HG02852 (cell line): Measurements from ENCODE around the gene ADRM1.
A peak's percentile ranks its signal among the peaks of the same experiment; 100 is the strongest.

Source experiments
- ATAC-seq: cut with Tn5 transposase; IDR thresholded peaks from one replicate; pipeline ENCODE4 v1.9.1; 2021; ENCODE audit warnings: mild to moderate bottlenecking, moderate library complexity; ENCODE audit not compliant: unreplicated experiment

ADRM1 gene

DNA sequence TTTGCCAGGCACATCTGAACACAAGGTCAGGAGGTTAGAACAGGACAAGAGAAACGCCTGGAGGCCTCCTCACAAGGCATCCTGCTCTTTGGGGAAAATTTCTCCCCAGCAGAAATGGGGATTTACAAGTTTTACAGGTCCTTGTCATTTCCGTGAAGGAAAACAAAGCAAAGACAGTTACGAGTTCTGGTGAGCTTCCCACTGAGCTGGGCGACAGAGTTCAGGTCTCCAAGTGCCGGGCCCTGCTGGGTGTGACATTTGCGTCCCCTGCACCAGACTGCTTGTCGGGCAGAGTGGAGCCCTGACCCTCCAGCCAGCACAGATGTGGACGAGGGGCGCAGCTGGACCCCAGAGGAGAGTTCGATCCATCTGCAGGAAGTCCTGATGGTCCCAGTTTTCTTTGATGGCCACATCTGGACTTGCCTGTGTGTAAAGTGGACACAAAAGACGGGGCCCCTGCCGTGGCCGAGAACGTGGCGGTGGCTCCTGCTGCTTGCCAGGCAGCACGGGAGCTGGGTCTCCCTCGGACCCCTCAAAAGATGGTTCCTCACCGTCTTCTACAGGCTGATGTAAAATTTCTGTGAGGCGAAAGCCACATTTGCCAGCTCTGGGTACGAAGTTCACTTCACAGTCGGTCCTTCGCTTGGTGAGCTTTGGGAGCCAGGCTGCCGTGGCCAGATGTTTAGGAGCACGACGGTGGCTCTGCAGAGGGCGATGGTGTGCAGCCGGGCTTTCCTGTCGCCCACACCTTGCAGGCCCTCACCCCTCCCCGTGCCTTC, 5.2 kb upstream of the ADRM1 start:
- ATAC-seq = no peak

GRCh38 chr20:62298577-62299249, 4.1 kb upstream of the ADRM1 start:
- ATAC-seq = no peak

DNA sequence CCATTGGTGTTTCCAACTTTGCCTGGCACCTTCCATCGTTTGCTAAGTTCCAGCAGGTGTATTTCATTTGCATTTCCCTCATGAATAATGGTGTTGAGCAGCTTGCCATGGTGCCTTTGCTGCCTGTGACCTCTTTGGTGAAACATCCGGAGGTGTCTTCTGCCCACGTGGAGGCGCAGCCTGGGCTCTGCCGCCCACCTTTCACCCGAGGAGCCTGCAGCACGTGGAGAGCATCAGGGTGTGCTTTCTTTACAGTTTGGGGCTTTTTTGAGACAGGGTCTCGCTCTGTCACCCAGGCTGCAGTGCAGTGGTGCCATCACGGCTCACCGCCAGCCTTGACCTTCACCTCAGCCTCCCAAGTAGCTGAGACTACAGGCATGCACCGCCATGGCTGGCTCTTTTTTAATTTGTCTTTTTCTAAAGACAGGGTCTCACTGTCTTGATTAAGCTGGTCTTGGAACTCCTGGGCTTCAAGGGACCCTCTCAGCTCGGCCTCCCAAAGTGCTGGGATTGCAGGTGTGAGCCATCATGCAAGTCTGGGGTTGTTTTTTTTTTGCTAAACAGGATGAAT, 3.0 kb upstream of the ADRM1 start:
- no peak for ATAC-seq

- no peak for ATAC-seq
Measured at GRCh38 chr20:62300319-62300718, 2.5 kb upstream of the ADRM1 start.

GRCh38 chr20:62301111-62301668, 1.6 kb upstream of the ADRM1 start:
- no peak for ATAC-seq

GRCh38 chr20:62301773-62302340, 940 bp upstream of the ADRM1 start:
- ATAC-seq = peak; percentile 45

DNA sequence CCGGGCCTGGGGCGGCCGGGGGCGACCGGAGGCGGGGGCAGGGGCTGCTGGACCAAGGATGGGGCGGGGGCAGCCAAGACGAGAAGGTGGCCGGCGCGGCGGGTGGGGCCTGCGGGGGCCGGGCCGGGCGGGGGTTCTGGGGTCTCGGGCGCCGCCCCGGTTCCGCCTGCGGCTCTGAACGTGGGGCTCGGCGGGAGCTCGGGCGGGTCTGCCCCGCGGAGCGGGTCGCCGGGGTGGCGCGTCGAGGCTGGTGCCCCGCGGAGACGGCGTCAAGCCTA, 204 bp downstream of the ADRM1 start:
- no peak for ATAC-seq

DNA sequence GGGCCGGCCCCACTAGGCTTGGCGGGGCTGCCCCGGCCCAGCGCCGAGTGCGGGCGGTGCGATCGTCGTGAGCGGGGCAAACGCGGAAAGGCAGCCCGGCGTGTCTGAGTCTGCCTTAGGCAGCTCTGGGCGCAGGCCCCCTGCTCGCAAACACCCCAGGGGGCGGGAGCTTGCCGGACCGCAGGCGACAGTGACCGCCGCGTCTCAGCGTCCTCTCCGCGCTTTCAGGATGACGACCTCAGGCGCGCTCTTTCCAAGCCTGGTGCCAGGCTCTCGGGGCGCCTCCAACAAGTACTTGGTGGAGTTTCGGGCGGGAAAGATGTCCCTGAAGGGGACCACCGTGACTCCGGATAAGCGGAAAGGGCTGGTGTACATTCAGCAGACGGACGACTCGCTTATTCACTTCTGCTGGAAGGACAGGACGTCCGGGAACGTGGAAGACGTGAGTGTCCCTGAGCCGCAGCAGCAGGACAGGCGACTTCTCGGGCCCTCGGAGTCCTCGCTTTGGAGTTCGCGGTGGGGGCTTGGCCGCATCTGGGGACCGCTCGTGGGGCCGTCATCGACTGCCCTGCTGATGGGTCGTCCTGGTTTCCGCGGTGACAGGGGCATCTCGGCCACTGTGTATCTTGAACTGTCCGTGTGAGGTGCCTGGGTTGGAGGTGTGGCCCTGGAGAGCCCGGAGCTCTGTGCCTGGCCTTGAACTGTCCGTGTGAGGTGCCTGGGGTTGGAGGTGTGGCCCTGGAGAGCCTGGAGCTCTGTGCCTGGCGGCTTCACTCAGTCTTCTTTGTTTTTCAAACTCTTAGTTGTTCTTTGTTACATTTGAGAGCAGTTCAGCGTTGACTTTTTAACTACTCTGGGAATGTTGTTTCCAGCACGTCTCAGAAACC, 786 bp downstream of the ADRM1 start:
- peak; percentile 12 for ATAC-seq

- ATAC-seq = no peak
Measured at GRCh38 chr20:62304331-62305148, 1.7 kb downstream of the ADRM1 start.

DNA sequence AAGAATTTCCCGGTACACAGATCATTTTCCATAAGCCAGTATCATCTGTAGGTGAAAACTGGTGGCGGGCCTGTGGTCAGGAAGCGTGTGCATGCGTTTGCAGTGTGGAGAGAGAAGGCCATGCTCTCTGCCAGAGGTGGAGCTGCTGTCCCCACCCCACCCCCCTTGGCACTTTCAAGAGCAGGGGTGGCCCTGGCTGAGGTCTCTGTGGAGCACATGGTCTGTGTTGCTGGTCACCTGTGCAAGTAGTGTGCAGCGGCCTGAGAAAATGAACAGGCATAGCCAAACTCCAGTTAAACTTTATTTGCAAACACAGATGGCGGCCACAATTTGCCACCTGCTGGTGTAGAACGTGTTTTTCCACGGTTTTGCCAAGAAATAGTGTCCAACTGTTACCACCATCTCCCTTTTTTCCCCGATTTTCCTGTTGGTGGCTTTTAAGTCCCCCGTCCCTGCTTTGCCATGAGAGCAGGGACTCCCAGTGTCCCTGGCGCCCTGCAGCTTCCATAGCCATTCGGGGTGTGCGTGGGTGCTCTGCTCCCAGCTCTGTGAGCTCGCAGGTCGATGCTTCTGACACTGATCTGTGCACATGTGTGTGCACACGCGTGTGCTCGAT, 2.5 kb downstream of the ADRM1 start:
- ATAC-seq = no peak

DNA sequence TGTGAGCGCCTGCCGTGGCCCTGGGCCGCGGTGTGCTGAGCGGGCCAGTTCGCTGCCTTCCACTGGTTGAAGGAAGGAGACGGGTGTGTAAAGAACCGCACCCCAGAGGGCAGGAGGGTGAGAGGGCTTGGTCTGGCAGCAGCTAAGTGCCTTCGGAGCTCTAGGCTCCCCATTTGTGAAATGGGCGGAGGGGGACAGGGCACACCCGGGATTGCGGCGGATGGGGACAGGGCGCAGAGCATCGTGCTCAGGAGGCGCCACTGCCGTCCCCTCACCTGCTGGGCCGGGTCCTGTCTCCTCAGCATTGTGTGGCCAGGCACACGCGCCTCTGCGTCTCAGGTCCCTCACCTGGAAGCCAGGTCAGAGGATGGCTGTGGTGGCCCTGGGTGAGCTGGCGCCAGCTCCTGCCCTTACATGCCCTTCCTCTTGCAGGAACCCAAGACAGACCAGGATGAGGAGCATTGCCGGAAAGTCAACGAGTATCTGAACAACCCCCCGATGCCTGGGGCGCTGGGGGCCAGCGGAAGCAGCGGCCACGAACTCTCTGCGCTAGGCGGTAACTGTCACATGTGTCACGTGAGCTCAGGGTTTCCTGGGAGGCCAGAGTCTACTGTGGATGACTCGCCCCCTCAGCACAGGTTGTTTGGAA, 3.1 kb downstream of the ADRM1 start:
- ATAC-seq = no peak

DNA sequence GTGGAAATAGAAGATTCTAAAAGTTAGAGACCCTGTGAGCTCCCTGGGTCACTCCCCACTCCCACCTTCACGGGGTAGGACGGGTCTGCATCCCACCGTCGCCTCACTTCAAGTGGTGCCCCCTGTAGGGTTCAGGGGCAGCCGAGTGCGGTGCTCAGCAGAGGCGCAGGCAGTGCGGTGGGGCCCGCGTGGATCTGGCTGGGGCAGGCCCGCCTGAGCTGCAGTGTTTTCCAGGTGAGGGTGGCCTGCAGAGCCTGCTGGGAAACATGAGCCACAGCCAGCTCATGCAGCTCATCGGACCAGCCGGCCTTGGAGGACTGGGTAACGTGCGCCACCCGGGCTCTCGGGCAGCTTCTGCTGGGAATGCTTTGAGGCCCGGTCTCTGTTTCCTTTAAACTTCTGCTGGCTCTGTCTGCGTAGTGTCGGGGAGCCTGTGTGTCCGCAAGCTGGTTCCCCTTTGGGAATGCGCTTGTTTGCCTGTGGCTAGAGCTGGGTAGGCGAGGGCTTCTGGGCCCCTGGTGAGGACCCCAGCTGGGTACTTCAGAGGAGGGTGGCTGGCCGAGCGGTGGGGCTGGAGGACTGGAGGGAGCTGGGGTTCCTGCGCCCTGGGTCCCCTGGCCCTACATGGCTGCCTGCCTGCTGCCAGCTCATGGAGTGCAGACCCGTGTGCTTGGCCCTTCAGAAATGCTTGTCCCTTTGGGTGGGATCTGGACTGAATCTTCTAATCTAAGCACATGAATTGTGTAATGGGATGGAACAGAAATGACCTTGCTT, 3.8 kb downstream of the ADRM1 start:
- ATAC-seq = no peak

DNA sequence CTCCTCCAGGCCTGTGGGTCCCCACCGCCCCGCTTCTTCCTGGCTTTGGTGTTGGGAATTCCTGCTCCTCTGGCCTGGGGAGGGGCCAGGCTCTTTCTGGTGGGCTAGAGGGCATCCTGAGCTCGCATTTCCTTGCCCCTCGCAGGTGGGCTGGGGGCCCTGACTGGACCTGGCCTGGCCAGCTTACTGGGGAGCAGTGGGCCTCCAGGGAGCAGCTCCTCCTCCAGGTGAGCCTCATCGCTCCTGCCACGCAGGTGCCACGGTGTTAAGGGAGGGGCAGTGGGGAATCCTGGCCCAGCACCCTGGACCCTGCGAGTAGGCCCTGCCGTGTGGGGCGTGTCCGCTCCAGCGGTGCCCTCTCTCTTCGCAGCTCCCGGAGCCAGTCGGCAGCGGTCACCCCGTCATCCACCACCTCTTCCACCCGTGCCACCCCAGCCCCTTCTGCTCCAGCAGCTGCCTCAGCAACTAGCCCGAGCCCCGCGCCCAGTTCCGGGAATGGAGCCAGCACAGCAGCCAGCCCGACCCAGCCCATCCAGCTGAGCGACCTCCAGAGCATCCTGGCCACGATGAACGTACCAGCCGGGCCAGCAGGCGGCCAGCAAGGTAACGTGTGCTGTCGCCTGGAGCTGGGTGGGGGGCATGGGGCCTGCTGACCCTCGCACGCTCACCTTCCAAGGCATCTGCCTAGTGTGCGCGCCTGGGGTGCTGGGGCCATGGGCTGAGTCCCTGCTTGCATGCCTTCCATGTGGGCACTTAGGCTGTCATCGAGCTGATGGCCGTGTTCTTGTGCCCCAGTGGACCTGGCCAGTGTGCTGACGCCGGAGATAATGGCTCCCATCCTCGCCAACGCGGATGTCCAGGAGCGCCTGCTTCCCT, 4.7 kb downstream of the ADRM1 start:
- ATAC-seq = no peak

DNA sequence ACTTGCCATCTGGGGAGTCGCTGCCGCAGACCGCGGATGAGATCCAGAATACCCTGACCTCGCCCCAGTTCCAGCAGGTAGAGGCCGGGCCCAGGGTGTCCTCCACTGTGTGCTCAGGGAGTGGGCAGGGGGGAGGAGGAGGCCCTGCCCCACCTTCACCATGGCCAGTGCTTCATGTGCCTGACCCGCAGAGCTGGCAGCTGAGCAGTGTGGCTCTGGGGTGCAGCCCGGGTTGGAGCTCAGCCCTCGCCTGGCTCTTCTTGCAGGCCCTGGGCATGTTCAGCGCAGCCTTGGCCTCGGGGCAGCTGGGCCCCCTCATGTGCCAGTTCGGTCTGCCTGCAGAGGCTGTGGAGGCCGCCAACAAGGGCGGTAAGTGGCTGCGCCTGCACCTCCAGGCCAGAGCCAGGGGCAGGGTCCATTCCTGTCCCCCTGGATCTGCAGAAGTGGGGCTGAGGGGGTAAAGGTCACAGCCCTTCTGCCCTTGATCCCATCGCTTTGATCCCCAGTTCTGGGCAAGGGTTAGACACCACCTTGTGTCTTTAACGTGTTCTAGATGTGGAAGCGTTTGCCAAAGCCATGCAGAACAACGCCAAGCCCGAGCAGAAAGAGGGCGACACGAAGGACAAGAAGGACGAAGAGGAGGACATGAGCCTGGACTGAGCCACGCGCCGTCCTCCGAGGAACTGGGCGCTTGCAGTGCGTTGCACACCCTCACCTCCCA, 5.5 kb downstream of the ADRM1 start:
- no peak for ATAC-seq

DNA sequence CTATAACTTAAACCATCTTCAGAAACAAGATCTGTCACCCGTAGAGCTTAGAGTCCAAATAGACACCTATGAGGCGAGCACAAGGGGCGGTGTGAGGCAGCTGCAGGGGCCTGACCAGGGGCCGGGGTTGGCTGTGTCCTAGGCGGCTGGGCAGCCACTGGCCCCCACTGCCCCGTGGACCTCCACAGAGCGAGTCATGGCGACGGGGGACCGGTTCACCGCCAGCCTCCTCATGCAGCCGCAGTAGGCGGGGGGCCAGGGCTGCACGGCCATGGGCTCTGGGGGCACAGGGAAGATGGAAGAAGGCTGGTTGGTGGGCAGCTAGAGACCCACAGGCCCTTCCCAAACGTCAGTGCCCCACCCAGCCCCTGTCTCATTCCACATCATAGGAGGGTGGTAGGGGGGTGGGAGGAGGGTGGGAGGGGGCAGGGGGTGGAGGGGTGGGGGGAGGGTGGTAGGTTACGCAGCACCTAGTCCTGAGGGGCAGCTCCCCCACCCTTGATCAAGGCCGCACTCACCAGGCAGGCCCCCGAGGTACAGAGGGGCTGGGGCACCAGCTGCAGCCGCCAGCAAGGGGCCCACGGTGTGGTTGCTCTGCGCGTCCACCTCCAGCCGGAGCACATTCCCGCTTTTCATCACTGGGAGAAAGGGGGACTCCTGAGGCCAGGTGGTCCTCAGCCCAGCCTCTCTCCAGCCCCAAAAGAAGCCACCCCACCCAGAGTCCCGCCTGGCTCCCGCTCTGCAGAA, 6.6 kb downstream of the ADRM1 start:
- no peak for ATAC-seq
